GM19099 (cell line): Measurements from ENCODE around the gene CEP95.

Experiments
- POLR2A ChIP-seq: IDR thresholded peaks from 3 replicates; pipeline ENCODE4 v1.6.1; 2011; ENCODE audit warnings: low read depth; ENCODE audit not compliant: insufficient read length; ENCODE audit errors: extremely low read depth

CEP95 gene, protein sequence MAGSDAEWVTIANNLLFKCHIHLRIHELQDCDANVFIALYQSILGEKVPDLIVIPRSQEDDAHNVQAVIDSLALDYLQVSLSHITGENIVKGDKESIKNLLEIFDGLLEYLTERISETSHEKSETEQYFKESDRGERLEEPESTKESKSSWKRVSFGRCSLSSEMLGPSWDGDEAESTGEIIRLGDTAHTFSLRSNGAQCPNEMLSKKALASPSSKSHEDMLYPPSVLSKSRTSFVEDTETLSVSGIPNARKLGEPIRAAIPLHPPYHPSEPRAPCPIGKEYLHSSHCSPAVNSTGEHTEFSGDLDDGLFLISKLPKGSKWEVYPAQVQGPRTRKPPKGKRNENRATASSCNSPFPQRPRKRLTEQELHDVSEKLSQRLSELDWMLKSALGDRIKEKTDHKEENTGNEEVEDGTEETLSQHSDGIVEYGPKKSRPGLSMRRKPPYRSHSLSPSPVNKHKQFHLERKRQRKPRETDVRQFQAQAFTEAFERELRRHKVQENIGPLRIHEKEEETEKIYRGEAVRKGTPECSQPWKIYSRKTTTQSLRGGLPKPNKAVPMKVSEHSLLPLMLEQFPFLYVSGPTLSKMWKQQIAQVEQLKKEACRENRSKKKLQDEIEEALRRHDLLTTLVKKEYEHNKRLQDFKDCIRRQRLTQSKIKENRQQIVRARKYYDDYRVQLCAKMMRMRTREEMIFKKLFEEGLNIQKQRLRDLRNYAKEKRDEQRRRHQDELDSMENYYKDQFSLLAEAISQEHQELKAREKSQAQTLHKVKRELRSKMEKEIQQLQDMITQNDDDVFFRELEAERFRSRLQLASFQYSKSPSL

DNA sequence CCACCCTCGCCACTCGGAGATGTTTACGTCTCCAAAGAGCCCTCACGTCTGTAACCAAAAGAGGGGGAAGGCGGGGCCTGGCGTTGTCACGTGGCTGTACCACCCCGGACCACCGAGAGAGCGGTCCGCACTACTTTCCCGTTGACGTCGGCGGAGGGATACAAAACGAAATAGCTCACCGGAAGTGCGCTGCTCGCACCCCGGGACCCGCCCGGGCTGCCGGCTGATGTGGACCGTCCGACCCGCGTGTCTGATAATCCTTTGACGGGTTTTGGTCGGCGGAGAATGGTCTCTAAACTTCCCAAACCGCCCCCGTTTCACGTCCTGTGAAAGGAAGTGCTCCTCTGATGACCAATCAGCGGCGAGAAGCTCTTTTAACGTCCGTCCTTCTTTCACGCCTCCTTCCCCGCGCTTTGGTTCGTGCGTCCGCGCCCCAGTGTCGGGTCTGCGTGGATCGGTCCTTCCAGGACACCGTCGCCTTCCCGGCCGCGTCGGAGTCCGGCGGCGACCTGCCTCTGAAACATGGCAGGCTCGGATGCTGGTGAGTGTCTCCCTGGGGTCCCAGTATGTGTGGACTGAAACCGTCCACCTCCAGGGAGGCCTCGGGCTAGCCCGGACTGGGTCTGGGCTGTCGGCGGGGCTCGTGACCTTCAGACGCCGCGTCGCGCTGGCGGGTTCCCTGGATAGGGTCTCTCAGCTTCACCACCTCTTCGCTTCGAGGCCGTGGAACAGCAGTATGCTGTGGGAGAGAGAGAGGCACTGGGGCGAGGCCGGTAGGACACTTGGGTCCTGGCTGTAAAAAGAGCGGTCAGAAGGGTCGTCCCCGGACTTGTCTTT, at the start of gene CEP95:
CEP95 (plus strand) TSS at position 402 of the 837 bp plus-strand sequence; CDS start at position 523, 121 bp downstream.
- peak; percentile 74 for TF ChIP-seq POLR2A

DNA sequence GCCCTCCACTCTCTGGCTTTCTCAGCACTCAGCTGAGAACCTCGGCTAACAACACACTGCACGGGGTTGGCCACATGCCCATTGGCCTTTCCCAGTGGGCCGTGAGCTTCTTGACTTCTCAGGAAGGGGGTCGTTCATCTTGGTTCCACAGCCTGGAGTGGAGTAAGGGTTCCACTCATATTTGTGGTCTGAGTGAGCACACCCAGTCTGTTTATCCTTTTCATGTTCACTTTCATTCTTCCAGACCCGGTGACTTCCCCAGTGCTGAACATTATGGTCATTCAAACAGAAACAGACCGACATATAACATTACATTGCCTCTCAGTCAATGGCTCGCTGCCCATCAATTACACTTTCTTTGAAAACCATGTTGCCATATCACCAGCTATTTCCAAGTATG, 49.6 kb upstream of the CEP95 start:
- TF ChIP-seq POLR2A = no peak

DNA sequence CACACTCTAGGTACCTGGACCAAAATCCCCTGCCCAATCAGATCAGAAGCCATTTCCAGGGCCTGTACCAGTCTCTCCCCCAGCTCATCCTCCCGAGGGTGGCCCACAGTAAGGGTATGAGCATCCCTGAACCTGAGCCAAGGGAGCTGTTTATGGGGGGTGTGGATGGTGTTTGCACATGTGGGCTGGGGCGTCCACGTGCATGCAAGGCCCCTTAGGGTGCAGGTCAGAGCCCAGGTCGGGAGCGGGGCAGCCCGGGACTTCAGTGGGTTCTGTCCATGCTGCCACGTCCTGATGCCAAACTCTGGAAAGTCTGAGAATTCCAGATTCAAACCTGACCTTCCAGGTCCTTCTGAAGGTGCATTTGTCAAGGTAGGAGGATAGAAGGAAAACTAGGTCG, 48.0 kb upstream of the CEP95 start:
- TF ChIP-seq POLR2A = no peak

DNA sequence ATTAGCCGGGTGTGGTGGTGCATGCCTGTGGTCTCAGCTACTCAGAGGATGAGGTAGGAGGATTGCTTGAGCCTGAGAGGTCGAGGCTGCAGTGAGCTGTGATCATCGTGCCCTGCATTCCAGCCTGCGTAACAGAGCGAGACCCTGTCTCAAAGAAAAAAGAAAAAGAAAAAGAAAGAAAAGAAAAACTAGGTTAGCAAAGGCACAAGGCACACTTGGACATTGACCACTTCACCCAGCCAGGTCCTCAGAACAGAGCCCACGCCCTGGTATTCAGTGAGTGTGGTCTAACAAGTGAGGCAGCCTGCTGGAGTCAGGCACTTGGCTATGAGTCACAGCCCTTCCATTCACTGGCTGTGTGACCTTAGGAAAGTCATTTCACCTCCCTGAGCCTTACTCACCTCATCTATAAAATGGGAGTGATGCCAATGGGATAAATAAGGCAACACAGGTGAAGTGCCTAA, 47.5 kb upstream of the CEP95 start:
- no peak for TF ChIP-seq POLR2A

DNA sequence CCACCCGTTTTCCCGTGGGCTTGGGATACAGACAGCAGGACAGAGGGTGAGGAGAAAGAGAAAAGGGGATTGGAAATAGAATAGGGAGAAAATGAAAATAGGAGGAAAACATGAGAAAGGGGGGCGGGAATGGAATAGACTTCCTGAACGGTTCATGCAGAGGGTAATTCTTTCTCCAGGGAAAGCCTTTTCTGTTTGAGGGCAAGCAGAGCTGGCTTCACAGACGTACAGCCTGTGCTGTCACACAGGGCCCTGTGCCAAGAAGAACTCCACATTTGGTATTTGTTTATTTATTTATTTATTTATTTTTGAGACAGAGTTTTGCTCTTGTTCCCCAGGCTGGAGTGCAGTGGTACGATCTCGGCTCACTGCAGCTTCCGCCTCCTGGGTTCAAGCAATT, 45.8 kb upstream of the CEP95 start:
- TF ChIP-seq POLR2A = no peak

DNA sequence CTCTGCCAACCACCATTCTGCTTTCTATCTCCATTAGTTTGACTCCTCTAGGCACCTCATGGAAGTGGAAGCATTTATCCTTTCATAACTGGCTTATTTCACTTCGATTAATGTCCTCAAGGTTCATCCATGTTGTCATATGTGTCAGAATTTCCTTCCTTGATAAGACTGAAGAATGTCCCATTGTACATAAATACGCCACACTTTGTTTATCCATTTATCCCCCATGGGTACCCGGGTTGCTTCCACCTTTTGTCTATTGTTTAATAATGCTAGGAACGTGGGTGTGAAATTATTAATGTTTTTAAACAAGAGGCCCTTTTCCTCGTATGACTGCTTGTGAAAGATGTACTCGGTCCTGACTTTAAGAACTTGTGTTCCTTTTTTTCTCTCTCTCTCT, 45.0 kb upstream of the CEP95 start:
- no peak for TF ChIP-seq POLR2A

DNA sequence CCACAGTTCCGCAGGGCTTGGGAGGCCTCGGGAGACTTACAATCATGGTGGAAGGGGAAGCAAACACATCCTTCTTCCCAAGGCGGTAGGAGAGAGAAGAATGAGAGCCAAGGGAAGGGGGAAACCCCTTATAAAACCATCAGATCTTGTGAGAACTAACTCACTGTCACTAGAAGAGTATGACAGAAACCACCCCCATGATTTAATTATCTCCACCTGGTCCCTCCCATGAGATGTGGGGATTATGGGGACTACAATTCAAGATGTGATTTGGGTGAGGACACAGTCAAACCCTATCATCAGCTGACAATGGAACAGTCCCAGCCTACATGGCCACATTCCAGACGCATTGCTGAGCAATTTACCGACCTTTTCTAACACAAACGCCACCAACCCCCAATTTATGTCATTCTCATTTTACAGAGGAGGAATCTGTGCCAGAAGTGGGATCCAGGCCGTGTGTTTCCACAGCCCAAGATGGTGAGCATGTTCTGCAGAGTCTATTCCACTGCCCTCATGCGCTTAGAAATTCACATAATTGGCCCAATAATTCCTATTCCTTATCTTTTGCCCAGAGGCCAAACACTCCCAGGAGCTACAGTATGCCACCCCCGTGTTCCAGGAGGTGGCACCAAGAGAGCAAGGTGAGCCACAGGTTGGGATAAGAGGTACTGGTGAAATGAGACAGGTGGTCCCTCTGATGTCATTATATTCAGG, 40.6 kb upstream of the CEP95 start:
- no peak for TF ChIP-seq POLR2A

DNA sequence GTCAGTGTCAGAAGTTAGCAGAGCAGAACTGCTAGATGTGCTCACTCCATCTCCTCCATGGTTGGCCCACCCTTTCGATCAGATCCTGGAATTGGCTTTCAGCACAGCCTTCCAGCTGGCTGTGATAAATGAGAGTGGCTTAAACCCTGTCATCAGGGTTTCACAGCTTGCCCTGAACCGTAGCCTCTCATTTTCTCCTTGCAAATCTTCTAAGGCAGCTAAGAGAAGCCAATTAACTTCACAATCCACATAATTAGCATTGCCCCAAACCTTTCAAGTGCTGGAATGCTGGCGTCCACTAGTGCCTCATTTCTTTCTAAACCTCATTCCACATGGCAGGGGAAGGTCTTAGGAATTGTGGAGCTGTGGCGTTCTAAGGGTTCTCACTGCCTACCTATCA, 36.2 kb upstream of the CEP95 start:
- TF ChIP-seq POLR2A = no peak

DNA sequence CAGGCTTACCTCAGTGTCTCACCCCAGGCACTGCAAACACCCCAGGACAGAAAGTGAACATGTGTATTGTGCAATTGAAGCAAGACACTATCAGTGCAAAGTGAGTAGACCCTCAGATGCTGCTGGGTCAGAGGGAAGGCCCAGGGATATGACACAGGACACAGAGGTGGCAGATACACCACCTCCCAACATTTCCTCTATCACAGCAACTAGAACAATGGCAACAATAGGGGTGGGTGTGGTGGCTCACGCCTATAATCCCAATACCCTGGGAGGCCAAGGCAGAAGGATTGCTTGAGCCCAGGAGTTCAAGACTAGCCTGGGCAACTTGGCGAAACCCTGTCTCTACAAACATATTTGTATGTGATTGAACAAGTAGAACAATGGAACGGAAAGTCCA, 35.3 kb upstream of the CEP95 start:
- TF ChIP-seq POLR2A = no peak

DNA sequence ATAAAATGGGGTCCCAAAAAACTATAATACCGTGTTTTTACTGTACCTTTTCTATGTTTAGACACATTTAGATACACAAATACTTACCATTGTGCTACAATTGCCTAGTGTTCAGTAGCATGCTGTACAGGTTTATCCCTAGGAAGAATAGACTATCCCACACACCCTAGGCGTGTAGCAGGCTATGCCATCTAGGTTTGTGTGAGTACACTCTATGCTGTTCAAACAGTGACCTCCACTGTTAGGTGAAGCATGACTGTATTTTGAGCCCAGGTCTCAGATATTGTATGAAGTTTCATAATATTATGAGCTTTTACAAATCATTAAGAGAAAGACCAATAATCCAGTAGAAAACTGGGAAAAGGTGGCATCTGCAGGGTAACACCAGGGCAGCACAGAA, 34.2 kb upstream of the CEP95 start:
- TF ChIP-seq POLR2A = no peak

DNA sequence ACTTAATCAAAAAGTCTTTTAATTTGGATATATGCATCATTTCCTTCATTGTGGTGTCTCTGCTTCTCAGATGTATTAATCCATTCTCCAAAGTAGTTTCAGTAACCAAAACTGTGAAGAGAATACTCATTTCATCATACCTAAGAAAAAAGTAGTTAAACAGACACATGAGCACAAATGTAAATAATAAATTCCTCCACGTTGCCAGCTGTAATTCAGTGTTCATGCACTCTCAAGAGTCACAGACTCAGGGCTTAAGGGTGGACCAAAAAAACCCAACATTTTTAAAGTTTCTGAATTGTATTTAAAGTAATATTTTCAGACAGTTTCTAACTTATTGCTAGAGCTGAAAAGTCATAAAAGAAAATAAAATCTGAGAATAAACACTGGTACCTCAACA, 28.9 kb upstream of the CEP95 start:
- TF ChIP-seq POLR2A = no peak

DNA sequence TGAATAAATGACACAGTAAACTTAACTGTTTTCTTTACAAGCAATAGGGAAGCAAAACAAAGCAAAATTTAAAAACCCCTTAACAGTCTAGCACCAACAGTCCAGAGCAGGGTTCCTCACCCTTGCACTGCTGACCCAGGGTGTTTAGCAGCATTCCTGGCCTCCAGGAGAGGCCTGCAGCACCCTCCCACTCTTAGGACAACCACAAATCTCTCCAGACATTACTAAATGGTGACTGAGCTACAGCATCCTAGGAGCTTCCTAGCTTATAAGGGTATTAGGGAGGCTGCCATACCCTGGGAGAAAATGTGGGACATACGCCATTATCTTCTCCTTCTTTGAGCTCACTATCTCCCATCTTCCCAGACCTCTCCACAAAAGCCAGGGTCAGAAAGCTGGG, 25.8 kb upstream of the CEP95 start:
- TF ChIP-seq POLR2A = no peak

DNA sequence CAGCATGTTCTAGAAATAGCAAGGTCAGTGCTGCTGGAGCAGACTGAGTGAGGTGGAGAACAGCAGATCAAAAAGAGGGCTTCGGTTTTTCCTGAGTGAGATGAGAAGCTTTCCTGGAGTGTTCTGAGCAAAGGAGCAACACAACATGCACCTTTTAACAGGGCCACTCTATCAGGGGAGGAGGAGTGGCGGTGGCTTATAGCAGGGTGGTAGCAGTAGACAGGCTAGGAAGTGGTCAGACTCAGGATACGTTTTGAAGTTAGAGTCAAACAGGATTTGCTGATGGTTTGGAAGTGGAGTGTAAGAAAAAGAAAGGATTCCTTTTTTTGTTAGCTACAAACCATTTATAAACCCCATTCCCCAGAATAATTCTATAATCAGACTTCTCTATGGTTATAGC, 22.4 kb upstream of the CEP95 start:
- TF ChIP-seq POLR2A = no peak

DNA sequence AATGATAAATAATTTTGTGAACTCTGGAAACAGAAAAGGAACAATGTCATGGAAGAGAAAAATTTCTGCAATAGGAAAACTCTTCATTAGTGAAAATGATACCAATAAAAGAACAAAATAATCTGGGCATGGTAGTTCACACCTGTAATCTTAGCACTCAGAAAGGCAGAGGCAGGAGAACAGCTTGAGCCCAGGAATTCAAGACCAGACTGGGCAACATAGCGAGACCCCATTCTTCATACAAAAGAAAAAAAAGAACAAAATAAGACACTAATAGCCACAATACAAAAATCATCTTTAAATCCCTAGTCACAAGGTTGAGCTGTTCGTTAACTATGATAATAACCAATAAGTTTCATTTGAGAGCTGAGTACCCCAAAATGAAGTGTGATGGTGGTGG, 18.5 kb upstream of the CEP95 start:
- TF ChIP-seq POLR2A = no peak
